ENCODE results near the gene TOMT.
"Not testable (repeated sequence)": the region's sequence is repeated elsewhere in the genome, so short reads cannot be mapped to it uniquely, and the experiment has no call there.

Gene TOMT

DNA sequence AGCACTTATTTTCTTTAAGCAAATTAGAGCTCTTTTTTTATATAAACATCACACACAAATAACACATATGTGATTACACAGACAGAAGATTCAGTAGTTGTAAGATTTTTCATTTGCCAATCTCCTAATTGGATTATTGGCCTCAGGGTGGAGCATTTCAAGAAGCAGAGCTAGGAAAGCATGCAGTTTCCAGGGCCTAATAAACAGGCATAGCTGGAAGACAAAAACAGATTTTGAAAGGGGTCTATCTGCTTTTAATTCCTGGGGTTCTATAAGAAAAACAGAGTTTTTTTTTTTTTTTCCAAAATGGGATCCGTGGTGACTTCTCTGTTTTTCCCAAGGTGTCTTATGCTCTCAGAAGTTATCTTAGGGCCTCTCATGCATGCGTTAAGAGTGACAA, 22.2 kb downstream of the TOMT start:
- no peak for DNase-seq (ENCODE audit: low spot score)

DNA sequence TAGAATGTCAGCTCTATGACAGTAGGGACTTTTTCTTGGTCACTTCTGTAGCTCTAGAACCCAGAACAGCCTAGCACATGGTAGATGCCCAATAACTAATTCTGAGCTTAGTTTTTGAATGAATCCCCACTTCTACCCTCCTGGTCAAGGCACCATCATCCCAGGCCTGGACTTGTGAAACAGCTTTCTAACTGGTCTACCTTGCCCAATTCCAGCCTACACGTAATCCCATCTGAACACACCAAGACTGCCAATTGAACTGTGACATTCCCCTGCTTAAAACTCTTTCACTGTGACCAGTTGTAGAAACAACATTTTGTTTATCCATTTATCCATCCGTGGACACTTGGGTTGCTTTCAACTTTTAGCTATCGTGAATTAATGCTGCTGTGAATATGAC, 23.7 kb downstream of the TOMT start:
- DNase-seq (ENCODE audit: low spot score): no peak

DNA sequence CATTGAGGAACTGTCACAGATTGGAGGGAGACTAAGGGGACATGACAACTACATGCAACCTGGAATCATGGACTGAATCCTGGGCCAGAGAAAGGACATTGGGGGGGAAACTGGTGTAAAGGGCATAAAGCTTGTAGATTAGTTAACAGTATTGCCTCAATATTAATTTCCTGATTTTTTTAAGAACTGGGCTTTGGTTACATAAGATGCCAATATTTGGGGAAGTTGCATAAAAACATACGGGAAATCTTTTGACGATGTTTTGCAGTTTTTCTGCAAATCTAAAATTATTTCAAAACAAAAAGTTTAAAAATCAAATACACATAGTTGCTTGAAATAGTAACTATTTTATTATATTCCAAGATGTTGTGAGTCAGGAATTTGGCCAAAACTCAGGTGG, 26.9 kb downstream of the TOMT start:
- no peak for DNase-seq (ENCODE audit: low spot score)

DNA sequence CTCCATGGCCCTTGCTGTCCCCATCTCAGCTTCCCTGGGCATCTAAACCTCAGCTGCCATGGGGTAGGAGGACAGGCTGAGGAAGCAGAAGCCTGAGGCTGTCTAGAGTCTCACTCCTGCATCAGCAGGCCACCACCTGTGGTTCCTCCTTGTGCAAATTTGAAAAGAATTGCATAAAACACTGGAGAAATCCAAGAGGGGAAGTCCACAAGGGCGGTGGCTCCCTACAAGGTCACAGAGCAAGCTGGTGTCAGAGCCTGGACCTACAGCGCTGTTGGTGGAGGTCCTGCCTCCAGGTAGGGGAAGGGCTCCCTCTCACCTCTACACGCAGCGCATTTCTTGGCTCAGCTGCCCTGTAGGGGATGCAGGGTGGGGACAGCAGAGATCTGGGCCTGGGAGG, 29.7 kb downstream of the TOMT start, which contains the start of gene FOLR3:
TSS of gene FOLR3 (plus strand) at position 253 of the 400 bp plus-strand sequence. CDS start 228 bp downstream, outside the sequence.
- not testable (repeated sequence) for DNase-seq (ENCODE audit: low spot score)

DNA sequence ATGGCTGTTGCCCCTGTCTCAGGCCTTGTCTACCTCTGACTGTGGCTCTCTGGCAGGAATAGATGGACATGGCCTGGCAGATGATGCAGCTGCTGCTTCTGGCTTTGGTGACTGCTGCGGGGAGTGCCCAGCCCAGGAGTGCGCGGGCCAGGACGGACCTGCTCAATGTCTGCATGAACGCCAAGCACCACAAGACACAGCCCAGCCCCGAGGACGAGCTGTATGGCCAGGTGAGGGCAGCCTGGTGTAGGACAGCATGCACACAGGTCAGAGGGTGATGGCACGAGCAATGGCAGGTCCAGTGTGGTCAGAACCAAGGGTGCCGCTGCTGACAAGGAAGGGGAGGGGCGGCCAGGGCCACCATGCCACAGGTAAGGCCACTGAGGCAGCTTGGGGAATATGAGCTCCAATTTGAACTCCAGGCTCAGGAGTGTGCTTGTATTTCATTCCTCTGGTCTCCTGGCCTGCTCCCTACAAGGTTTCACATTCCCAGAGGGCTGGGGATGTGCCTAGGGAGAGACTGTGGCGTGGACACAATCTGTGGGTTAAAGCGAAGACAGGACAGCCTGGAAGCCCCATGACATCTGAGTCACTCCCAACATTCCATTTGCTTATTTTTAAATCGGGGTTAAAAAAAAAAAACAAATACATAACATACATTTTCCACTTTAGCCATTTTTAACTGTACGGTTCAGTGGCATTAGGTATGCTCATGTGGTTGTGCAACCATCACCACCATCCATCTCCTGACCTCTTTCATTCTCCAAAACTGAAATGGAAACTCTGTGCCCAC, 30.4 kb downstream of the TOMT start:
- DNase-seq (ENCODE audit: low spot score): no peak

DNA sequence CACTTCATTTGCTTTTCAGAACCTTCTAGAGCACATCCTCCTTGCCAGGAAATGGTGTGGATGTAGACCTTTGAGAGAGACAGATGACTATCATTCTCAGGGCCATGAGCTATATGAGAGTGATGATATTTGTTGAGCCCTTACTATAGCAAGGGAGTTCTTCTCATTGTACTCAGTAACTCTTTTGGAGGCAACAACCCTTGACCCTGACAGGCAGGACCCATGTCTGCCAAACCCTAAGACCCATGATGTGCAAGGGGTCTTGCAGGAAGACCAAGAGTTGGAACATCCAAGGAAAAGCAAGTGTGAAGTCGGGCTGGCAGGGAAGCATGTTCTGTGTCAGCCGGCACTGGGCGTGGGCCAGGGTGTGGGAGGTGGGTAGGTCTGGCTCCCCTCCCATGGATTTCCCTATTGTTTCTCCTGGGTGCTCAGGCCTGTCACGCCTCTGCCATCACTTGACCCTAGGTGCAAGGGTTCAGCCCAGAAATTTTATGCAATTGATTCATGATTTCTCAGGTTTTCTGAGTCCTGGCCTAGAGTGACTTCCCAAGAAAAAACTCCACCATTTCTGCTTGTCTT, 31.0 kb downstream of the TOMT start:
- DNase-seq (ENCODE audit: low spot score): no peak

DNA sequence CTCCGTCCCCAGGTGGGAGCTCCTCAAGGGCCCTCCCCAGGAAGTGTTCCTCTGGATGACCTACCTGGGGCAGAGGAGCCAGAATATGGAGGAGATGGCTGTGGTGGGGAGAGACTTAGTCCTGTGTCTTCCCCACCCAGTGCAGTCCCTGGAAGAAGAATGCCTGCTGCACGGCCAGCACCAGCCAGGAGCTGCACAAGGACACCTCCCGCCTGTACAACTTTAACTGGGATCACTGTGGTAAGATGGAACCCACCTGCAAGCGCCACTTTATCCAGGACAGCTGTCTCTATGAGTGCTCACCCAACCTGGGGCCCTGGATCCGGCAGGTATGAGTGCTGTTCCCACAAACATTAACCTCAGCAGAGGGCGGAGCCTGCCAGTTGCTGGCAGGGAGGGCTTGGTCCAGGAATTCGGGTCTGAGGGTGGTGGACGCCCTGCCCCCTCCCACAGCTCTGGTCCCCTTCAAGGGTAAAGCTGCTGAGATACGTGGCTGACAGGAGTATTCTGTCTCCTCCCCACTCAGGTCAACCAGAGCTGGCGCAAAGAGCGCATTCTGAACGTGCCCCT, 33.2 kb downstream of the TOMT start:
- no peak for DNase-seq (ENCODE audit: low spot score)

DNA sequence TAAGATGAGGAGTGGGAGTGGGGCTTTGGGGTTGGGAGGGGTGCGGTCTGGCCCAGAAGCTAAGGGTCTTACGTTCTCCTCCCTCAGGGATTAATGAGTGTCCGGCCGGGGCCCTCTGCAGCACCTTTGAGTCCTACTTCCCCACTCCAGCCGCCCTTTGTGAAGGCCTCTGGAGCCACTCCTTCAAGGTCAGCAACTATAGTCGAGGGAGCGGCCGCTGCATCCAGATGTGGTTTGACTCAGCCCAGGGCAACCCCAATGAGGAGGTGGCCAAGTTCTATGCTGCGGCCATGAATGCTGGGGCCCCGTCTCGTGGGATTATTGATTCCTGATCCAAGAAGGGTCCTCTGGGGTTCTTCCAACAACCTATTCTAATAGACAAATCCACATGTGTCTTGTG, 33.8 kb downstream of the TOMT start:
- DNase-seq (ENCODE audit: low spot score): no peak

DNA sequence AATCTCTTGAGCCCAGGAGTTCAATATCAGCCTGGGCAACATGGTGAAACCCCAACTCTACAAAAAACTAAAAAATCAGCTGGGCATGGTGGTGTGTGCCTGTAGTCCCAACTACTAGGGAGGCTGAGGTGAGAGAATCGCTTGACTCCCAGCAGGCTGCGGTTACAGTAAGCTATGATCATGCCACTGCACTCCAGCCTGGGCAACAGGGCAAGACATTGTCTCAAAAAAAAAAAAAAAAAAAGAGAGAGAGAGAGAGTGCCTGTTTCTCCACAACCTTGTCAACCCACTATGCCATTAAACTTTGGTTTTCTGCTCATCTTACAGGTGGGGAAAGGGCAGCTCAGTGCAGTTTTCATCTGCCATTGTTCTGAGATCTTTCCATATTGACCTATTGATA, 34.9 kb downstream of the TOMT start:
- DNase-seq (ENCODE audit: low spot score): no peak

DNA sequence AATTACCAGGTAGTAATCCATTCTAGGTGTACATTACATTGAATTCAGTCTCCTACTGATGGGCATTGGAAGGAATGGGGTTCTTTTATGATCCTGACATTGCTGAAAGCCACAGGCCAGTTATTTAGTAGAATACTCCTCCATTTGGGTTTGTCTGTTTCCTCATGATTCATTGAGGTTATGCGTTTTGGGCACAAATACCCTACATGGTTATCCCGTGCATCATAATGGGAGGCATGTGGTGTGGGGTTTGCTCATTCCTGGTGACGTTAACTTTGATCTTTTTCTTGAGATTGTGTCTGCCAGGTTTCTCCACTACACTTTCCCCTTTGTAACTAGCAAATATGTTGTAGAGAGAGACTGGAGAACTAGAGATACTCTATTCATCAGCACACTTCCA, 35.3 kb downstream of the TOMT start:
- DNase-seq (ENCODE audit: low spot score): peak; percentile 83

DNA sequence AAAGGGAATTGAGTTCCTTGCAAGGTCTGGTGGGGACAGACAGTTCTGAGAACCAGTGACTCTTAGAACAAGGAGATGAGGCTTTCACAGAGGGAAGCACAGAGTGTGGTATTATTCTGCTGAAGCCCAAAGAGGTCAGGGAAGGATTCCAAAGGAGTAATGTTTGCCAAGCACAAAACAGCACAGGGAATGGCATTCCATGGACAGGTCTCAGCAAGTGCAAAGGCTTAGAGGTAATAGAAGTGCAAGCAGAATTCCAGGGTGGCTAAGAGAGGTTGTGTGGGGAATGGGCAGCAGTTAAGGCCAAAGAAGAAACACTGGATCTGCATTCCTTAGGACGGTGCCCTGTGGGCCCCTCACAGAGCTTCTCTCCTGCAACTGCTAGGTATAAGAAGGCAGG, 36.4 kb downstream of the TOMT start:
- peak; percentile 9 for DNase-seq (ENCODE audit: low spot score)

DNA sequence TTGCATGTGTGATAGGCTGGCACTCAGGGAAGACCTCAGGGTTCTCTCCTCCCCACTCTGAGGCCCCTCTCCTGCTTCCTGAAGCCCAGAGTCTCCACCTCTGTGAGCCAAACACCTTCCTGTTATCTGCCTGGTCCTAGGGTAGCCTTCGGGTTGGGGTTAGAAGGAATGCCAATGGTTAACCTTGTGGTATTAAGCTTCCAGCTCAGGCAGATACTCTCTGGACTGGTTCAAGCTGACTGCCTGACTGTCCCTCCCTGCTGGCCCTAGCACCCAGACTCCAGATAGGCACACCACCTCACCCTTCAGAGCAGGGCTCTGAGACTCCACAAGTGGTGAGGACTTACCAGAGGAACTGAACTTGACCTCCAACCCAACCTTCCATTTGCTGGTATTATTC, 36.8 kb downstream of the TOMT start:
- not testable (repeated sequence) for DNase-seq (ENCODE audit: low spot score)

DNA sequence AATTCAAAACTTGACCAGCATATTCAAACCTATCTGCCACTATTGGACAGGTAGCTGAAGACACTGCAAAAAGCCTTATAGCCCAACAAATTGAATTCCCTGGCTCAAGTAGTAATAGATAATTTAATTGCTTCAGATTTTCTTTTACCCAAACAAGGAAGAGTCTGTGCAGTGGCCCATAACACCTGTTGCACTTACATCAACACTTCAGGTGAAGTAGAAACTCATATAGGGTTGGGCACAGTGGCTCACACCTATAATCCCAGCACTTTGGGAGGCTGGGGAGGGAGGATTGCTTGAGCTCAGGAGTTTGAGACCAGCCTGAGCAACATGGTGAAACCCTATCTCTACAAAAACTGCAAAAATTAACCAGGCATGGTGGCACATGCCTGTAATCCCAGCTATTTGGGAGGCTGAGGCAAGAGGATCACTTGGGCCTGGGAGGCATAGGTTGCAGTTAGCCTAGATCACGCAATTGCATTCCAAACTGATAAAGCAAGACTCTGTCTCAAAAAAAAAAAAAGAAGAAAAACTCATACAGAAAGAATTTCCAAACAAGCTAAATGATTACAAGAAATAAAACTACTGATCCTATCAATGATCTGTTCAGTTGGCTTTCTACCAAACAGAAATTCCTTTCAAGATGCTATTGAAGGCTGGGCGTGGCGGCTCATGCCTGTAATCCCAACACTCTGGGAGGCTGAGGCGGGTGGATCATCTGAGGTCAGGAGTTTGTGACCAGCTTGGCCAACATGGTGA, 39.3 kb downstream of the TOMT start:
- DNase-seq (ENCODE audit: low spot score): peak; percentile 63

DNA sequence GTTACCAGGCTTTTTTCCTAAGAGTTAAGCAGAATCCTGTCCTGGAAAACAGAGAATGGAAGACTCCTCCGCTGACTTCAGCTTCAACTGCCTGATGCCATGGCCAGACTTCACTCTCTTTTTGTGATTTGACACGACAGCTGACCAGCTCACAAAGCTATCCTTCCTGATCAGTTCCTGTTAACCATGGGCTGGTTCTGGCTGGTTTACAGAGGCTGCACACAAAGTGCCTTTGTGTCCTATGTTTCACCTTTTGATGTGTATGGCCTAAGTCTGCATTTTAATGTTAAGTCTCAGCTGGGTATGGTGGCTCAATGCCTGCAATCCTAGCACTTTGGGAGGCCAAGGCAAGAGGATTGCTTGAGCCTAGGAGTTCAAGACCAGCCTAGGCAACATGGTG, 40.9 kb downstream of the TOMT start:
- no peak for DNase-seq (ENCODE audit: low spot score)

DNA sequence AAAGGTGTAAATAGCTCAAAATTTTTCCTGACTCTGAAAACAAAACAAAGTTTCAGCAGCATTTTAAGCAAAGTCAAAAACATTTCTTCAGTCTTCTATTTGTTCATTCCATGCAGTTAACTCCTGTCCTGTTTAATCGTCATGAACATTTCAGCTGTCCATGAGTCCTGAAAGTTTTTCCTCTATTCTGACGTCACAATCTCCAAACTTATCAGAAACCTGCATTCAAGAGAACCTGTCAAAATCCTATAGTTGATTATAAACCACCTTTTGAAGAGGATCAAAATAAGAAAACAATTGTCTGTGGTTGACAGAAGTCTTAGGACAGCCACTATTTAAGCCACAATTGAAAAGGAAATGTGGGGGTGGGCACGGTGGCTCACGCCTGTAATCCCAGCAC, 45.2 kb downstream of the TOMT start:
- DNase-seq (ENCODE audit: low spot score): no peak

DNA sequence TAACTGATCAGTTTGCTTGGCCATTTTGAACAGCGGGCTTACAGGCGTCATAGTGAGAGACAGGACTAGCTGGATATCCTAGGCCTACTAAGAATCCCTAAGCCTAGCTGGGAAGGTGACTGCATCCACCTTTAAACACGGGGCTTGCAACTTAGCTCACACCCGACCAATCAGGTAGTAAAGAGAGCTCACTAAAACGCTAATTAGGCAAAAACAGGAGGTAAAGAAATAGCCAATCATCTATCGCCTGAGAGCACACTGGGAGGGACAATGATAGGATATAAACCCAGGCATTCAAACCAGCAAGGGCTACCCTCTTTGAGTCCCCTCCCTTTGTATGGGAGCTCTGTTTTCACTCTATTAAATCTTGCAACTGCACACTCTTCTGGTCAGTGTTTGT, 48.1 kb downstream of the TOMT start:
- DNase-seq (ENCODE audit: low spot score): not testable (repeated sequence)

DNA sequence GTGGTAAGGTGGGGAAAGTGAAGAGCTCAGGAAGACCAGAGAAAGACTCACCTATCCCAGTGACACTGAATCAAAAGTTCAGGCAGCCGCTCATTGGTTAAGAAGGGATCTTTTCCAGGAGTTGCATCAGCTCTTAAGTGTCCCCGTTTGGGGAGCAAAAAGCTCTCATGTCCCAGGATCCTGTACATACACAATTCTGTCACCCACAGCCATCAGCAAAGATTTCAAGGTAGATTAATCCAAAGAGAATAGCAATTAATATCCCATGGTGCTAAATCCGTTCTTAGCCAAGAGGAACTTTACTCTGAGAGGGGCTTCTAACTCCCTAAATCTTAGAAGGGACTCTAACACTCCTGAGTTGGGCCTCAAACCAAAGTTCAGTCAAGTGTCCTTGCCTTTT, 49.1 kb downstream of the TOMT start:
- DNase-seq (ENCODE audit: low spot score): no peak

DNA sequence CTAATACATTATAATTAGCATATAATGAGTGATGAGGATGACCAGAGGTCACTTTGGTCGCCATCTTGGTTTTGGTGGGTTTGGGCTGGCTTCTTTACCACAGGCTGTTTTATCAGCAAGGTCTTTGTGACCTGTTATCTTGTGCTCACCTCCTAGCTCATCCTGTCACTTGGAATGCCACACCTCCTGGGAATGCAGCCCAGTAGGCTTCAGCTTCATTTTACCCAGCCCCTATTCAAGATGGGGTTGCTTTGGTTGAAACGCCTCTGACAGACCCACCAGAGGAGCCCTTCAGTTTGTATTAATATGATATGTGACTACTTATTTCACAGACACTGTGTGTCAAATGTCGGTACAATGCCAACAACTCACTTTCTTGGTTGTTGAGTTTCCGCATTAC, 50.0 kb downstream of the TOMT start:
- DNase-seq (ENCODE audit: low spot score): no peak

DNA sequence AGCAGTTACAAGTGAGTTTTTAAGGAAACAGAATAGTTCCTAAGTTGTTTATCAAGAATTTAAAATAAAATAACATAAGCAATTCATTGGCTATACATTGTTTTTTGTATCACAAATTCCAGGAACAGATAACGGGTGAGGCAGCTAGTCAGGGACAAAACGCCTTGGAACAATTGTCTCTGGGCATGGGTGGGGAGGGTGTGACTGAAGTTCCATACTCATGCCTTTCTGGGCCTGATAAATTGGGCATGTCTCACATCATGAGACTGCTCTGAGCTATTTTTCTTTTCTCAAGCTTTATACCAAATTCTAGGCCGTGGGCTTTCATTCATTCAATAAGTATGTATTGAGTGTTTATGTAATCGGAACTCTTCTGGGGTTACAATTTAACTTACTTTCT, 51.4 kb downstream of the TOMT start:
- DNase-seq (ENCODE audit: low spot score): no peak
